B cell (primary cell): ENCODE results near the gene MAZ.
"Not testable (repeated sequence)": the region's sequence is repeated elsewhere in the genome, so short reads cannot be mapped to it uniquely, and the experiment has no call there.

ENCODE experiments used
- CTCF ChIP-seq: fragments of 200-600 bp; IDR thresholded peaks from one replicate; pipeline ENCODE4 v1.8.0; 2022; ENCODE audit warnings: antibody characterized with exemption, mild to moderate bottlenecking
- EZH2 ChIP-seq: IDR thresholded peaks from 2 replicates; pipeline ENCODE4 v1.6.1; 2012; ENCODE audit warnings: borderline replicate concordance, low read depth, mild to moderate bottlenecking, moderate library complexity, low read length; ENCODE audit not compliant: insufficient read depth, poor library complexity, severe bottlenecking

GRCh38 chr16:29783094-29783953, 23.0 kb upstream of the MAZ start:
- not testable (repeated sequence) for TF ChIP-seq CTCF, EZH2
